Mesendoderm (in vitro differentiated cells): ENCODE data around the gene DNAJC5G.

Experiments
- DNase-seq: peaks from one replicate; pipeline ENCODE4 v3.0.0; 2013
- H2AK5ac ChIP-seq: 2 replicates; pipeline ENCODE4 v1.6.1; 2013; ENCODE audit warnings: low read length, inconsistent platforms
- H2BK120ac ChIP-seq: 2 replicates; pipeline ENCODE4 v1.6.1; 2013; ENCODE audit warnings: low read depth, mild to moderate bottlenecking, low read length, moderate library complexity, mixed read lengths
- H2BK15ac ChIP-seq: replicated peaks from 2 replicates; pipeline ENCODE4 v1.6.1; 2013; ENCODE audit warnings: low read depth, mild to moderate bottlenecking, moderate library complexity
- H2BK5ac ChIP-seq: 2 replicates; pipeline ENCODE4 v1.6.1; 2013; ENCODE audit warnings: low read length, inconsistent platforms
- H3K18ac ChIP-seq: 2 replicates; pipeline ENCODE4 v1.6.1; 2013; ENCODE audit warnings: mild to moderate bottlenecking, low read length, mixed read lengths
- H3K23ac ChIP-seq: one replicate; pipeline ENCODE4 v1.6.1; 2013; ENCODE audit warnings: low read length
- H3K27ac ChIP-seq: 2 replicates; pipeline ENCODE4 v1.5.1; 2013; ENCODE audit warnings: low read depth, mild to moderate bottlenecking, inconsistent platforms, low read length, moderate library complexity
- H3K27me3 ChIP-seq: 2 replicates; pipeline ENCODE4 v1.6.1; 2013; ENCODE audit warnings: low read length, control low read depth, mild to moderate bottlenecking, inconsistent platforms; ENCODE audit not compliant: insufficient read depth, poor library complexity
- H3K36me3 ChIP-seq: 2 replicates; pipeline ENCODE4 v1.6.1; 2013; ENCODE audit warnings: low read length, inconsistent platforms; ENCODE audit not compliant: control insufficient read depth, insufficient read depth
- H3K4ac ChIP-seq: one replicate; pipeline ENCODE4 v1.6.1; 2013; ENCODE audit warnings: low read depth, mild to moderate bottlenecking, low read length, moderate library complexity
- H3K4me1 ChIP-seq: 2 replicates; pipeline ENCODE4 v1.6.1; 2013; ENCODE audit warnings: low read depth, low read length, inconsistent platforms; ENCODE audit not compliant: control insufficient read depth
- H3K4me2 ChIP-seq: 2 replicates; pipeline ENCODE4 v1.6.1; 2013; ENCODE audit warnings: low read length
- H3K4me3 ChIP-seq: 2 replicates; pipeline ENCODE4 v1.5.1; 2013; ENCODE audit warnings: mild to moderate bottlenecking, low read length
- H3K56ac ChIP-seq: one replicate; pipeline ENCODE4 v1.6.1; 2013; ENCODE audit warnings: low read length
- H3K79me1 ChIP-seq: 2 replicates; pipeline ENCODE4 v1.6.1; 2013; ENCODE audit warnings: low read length, inconsistent platforms
- H3K79me2 ChIP-seq: 2 replicates; pipeline ENCODE4 v1.6.1; 2013; ENCODE audit warnings: mild to moderate bottlenecking, low read length; ENCODE audit not compliant: control insufficient read depth, insufficient read depth
- H3K9ac ChIP-seq: 2 replicates; pipeline ENCODE4 v1.6.1; 2013; ENCODE audit warnings: low read length, inconsistent platforms
- H4K5ac ChIP-seq: one replicate; pipeline ENCODE4 v1.6.1; 2013; ENCODE audit warnings: low read length
- H4K8ac ChIP-seq: one replicate; pipeline ENCODE4 v1.6.1; 2013; ENCODE audit warnings: low read depth, mild to moderate bottlenecking, control low read depth, low read length, moderate library complexity
- WGBS: extraction: QIAGEN DNeasy Blood & Tissue Kit; methylation state at CpG from one replicate; pipeline ENCODE4 v1.1.7; 2013; ENCODE audit warnings: low lambda C conversion rate, missing lambda C conversion rate; ENCODE audit not compliant: insufficient coverage; ENCODE audit errors: extremely low coverage; 5-methylcytosine and 5-hydroxymethylcytosine counted together

The DNAJC5G gene

GRCh38 chr2:27305516-27305915 is 30.3 kb downstream of the DNAJC5G start:
- no peaks in the 10 kb centered on the region for H3K79me2 ChIP-seq
- no peak overlapping the region for H3K4me3 ChIP-seq
- H2BK15ac ChIP-seq = no peak overlapping the region
- no peaks in the 10 kb centered on the region for H3K36me3 ChIP-seq
- no peak overlapping the region for H3K56ac ChIP-seq
- no peak overlapping the region for H3K18ac ChIP-seq
- no peak for DNase-seq
- H2BK120ac ChIP-seq = no peak overlapping the region
- WGBS = no CpG with 5 or more reads among the region's 16 CpGs
- H2AK5ac ChIP-seq = no peak overlapping the region
- H3K4me2 ChIP-seq = no peak overlapping the region
- H2BK5ac ChIP-seq = no peak overlapping the region
- no peak overlapping the region for H4K8ac ChIP-seq
- H3K4me1 ChIP-seq = no peaks in the 10 kb centered on the region
- peaks cover 21% of the 10 kb centered on the region for H3K27me3 ChIP-seq
- H3K4ac ChIP-seq = no peak overlapping the region
- no peak overlapping the region for H3K23ac ChIP-seq
- no peaks in the 10 kb centered on the region for H3K79me1 ChIP-seq
- H3K27ac ChIP-seq = no peak overlapping the region
- no peak overlapping the region for H3K9ac ChIP-seq
- H4K5ac ChIP-seq = no peak overlapping the region

- H3K4me1 ChIP-seq = no peaks in the 10 kb centered on the region
- peaks cover 21% of the 10 kb centered on the region for H3K27me3 ChIP-seq
- no peak overlapping the region for H3K27ac ChIP-seq
- H3K4me2 ChIP-seq = no peak overlapping the region
- no peak overlapping the region for H2AK5ac ChIP-seq
- no peak overlapping the region for H3K4ac ChIP-seq
- H2BK5ac ChIP-seq = no peak overlapping the region
- H3K18ac ChIP-seq = no peak overlapping the region
- H3K56ac ChIP-seq = no peak overlapping the region
- H4K8ac ChIP-seq = no peak overlapping the region
- DNase-seq = no peak
- no peak overlapping the region for H2BK15ac ChIP-seq
- H3K36me3 ChIP-seq = no peaks in the 10 kb centered on the region
- no CpG with 5 or more reads among the region's 26 CpGs for WGBS
- H3K9ac ChIP-seq = no peak overlapping the region
- H3K79me2 ChIP-seq = no peaks in the 10 kb centered on the region
- no peak overlapping the region for H4K5ac ChIP-seq
- H2BK120ac ChIP-seq = no peak overlapping the region
- no peaks in the 10 kb centered on the region for H3K79me1 ChIP-seq
- H3K23ac ChIP-seq = no peak overlapping the region
- H3K4me3 ChIP-seq = no peak overlapping the region
These were observed 30.9 kb downstream of the DNAJC5G start for GRCh38 chr2:27306136-27306535.

GRCh38 chr2:27306573-27307286 is 31.5 kb downstream of the DNAJC5G start:
- peaks cover 21% of the 10 kb centered on the region for H3K27me3 ChIP-seq
- no peak overlapping the region for H4K5ac ChIP-seq
- no peak overlapping the region for H3K4me2 ChIP-seq
- H2BK120ac ChIP-seq = no peak overlapping the region
- H2BK5ac ChIP-seq = no peak overlapping the region
- H3K4me3 ChIP-seq = no peak overlapping the region
- no peak overlapping the region for H3K56ac ChIP-seq
- no peak overlapping the region for H3K18ac ChIP-seq
- H3K79me1 ChIP-seq = no peaks in the 10 kb centered on the region
- no peak overlapping the region for H2BK15ac ChIP-seq
- H3K23ac ChIP-seq = peak overlapping the region; percentile 24
- no CpG with 5 or more reads among the region's 51 CpGs for WGBS
- H3K79me2 ChIP-seq = no peaks in the 10 kb centered on the region
- H3K4ac ChIP-seq = no peak overlapping the region
- DNase-seq = no peak
- no peaks in the 10 kb centered on the region for H3K4me1 ChIP-seq
- H3K9ac ChIP-seq = no peak overlapping the region
- no peaks in the 10 kb centered on the region for H3K36me3 ChIP-seq
- H4K8ac ChIP-seq = no peak overlapping the region
- no peak overlapping the region for H2AK5ac ChIP-seq
- H3K27ac ChIP-seq = no peak overlapping the region

GRCh38 chr2:27307287-27307544 is 32.0 kb downstream of the DNAJC5G start:
- DNase-seq = no peak
- Histone ChIP-seq H2BK120ac (no peak overlapping the region), H3K23ac (peak overlapping the region; percentile 24), H3K36me3 (no peaks in the 10 kb centered on the region), H3K4me3 (no peak overlapping the region), H3K79me2 (no peaks in the 10 kb centered on the region), H3K4me1 (no peaks in the 10 kb centered on the region), H2BK15ac (no peak overlapping the region), H3K9ac (no peak overlapping the region), H3K27me3 (peaks cover 21% of the 10 kb centered on the region), H3K4me2 (no peak overlapping the region), H4K8ac (no peak overlapping the region), H3K18ac (no peak overlapping the region), H3K56ac (no peak overlapping the region), H2BK5ac (no peak overlapping the region), H2AK5ac (no peak overlapping the region), H3K27ac (no peak overlapping the region), H3K79me1 (no peaks in the 10 kb centered on the region), H4K5ac (no peak overlapping the region), H3K4ac (no peak overlapping the region)
- WGBS = no CpG with 5 or more reads among the region's 14 CpGs

GRCh38 chr2:27307545-27308358 is 32.5 kb downstream of the DNAJC5G start:
- H3K4me3 ChIP-seq = no peak overlapping the region
- H4K8ac ChIP-seq = no peak overlapping the region
- no peak overlapping the region for H3K56ac ChIP-seq
- no peaks in the 10 kb centered on the region for H3K36me3 ChIP-seq
- no peak overlapping the region for H3K4me2 ChIP-seq
- H2BK5ac ChIP-seq = no peak overlapping the region
- no peaks in the 10 kb centered on the region for H3K4me1 ChIP-seq
- no peak overlapping the region for H3K9ac ChIP-seq
- no peak overlapping the region for H2BK15ac ChIP-seq
- peak overlapping the region; percentile 24 for H3K23ac ChIP-seq
- no peak overlapping the region for H3K18ac ChIP-seq
- H3K27me3 ChIP-seq = peaks cover 21% of the 10 kb centered on the region
- no peak overlapping the region for H2AK5ac ChIP-seq
- no peaks in the 10 kb centered on the region for H3K79me1 ChIP-seq
- H3K27ac ChIP-seq = no peak overlapping the region
- peak; percentile 44 for DNase-seq
- no peak overlapping the region for H2BK120ac ChIP-seq
- no CpG with 5 or more reads among the region's 75 CpGs for WGBS
- H3K4ac ChIP-seq = no peak overlapping the region
- no peak overlapping the region for H4K5ac ChIP-seq
- H3K79me2 ChIP-seq = no peaks in the 10 kb centered on the region
